GM04503 (cell line): ENCODE data around the gene CDT1.
"Not testable (repeated sequence)": the region's sequence is repeated elsewhere in the genome, so short reads cannot be mapped to it uniquely, and the experiment has no call there.

Experiments used
- DNase-seq: peaks from one replicate; pipeline ENCODE4 v3.0.0-alpha.2; 2012; ENCODE audit warnings: low read depth

Gene CDT1

DNA sequence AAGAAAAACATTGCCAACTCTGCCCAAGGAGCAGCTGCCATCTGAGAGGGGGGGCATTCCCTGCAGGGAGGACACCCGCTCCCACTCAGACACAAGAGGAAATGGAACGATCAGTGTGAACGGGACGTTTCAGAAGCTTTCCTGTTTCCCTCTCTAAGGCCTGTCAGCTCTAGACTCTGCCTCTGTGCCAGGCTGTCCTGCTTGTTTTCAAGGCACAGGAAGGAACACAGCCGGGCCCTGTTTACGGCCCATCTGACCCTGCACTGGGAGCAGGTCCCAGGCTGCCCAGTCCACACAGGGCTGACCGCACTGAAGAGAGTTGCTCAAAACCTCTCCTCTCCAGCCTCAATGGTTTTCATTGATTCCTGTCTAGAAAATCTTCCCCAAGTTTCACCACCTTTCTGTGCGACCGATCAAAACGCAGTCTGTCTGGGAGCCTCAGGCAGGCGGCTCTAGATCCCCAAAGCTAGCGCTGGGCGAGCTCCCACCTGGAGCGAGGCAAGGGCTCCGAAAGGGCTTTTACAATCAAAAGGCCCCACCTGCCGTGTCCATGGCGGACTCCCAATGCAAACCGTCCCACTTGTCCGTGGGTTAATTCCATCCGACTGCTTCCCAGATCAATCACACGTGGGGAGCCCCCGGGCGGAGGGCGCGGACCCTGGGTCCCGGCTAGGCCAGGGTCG, 20.1 kb upstream of the CDT1 start:
- no peak for DNase-seq

GRCh38 chr16:88784074-88784855, 19.3 kb upstream of the CDT1 start:
- DNase-seq, result no peak

GRCh38 chr16:88784856-88785105, 18.8 kb upstream of the CDT1 start:
- DNase-seq, result no peak

DNA sequence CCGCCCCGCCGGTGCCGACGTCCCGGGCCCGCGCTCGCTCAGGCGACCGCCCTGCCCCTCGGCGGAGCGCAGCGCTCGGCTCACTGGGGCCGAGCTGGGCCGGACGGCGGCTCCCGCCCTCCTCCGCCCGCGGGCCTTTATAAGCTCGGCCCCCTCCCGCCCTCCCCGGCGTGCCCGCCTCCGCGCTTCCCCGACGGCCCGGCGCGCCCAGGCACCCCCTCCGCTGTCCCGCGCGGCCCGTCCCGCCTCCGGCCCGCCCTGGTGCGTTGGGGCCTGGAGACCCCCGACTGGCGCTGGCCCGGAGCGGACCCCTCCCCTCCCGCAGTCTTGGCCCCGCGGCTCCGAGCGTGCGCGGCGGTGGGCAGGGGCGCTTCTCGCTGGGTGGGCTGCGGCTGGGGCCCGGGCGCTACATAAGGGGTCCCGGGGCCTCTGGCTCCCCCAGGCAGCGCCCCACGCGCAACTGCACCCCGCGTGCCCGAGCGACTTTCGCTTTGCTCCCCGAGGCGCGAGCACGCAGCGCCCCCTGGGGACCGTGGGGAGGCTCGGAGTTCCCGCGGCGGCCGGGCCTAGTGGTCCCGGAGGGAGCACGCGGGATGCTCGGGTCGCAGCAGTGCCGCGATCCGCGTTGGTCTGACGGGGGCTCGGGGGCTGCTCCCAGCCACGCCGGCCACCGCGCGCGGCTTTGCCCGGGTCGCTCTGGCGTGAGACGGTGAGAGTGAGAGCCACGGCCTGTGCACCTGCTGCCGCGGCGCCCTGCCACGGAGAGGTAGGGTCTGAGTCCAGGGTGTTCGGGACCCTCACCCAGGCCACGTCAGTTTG, 18.3 kb upstream of the CDT1 start, which contains the start of gene PIEZO1:
Gene PIEZO1 (minus strand): TSS at position 115 of the 819 bp plus-strand sequence. CDS start 256 bp downstream, outside the sequence.
- no peak for DNase-seq

- DNase-seq, result no peak
Observed at GRCh38 chr16:88787579-88788314, 15.8 kb upstream of the CDT1 start.

- not testable (repeated sequence) for DNase-seq
Observed at GRCh38 chr16:88788749-88789148, 14.8 kb upstream of the CDT1 start.

DNA sequence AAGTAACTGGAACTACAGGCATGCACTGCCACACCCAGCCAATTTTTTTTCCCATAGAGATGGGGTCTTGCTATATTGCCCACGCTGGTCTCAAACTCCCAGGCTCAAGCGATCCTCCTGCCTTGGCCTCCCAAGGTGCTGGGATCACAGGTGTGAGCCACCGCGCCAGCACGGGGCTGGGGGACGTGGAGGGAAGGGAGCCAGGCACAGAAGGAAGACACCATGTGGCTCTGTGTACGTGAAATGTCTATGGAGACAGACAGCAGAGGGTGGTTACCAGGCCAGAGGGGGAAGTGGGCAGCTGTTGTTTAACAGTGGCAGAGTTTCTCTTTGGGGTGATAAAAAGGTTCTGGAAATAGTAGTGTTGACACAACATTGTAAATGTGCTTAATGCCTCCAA, 14.0 kb upstream of the CDT1 start:
- no peak for DNase-seq

DNA sequence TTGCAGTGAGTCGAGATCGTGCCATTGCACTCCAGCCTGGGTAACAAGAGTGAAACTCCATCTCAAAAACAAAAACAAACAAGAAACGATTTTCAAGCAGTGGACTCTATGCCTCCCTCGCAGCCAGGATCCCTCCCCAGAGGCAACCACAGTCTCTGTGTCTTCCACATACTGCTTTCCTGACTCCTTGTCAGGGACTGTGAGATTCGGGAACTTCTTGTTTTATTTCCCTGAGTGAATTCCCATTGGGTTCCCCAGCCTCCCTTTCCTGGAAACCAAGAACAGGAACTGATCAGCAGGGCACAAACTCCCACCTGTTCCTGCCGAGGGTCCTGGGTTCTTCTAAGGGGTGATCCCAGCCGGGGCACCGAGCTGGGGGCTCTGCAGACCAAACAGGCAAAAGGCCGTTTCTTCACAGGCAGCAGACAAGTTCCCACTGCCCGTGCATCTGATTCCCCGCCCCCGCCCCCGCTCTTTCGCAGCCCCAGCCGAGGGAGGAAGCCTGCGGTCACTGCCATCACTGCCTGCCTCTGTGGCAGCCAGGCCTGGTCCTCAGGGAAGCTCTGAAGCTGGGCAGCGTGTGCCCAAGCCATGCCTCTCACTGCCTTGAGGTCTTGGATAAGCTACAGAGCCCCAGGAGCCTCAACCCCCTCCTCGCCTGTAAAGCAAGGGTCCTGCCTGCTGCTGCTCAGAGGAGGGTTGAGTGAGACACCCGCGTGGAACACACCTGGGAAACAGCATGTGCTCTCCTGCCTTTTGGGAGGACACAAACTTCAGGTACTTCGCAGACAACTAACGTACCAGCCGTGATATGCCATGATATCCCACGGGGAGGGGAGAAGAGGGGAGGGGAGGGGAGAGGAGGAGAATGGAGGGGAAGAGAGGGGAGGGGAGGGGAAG, 13.0 kb upstream of the CDT1 start:
- DNase-seq, result no peak

GRCh38 chr16:88792078-88792550, 11.5 kb upstream of the CDT1 start:
- no peak for DNase-seq

DNA sequence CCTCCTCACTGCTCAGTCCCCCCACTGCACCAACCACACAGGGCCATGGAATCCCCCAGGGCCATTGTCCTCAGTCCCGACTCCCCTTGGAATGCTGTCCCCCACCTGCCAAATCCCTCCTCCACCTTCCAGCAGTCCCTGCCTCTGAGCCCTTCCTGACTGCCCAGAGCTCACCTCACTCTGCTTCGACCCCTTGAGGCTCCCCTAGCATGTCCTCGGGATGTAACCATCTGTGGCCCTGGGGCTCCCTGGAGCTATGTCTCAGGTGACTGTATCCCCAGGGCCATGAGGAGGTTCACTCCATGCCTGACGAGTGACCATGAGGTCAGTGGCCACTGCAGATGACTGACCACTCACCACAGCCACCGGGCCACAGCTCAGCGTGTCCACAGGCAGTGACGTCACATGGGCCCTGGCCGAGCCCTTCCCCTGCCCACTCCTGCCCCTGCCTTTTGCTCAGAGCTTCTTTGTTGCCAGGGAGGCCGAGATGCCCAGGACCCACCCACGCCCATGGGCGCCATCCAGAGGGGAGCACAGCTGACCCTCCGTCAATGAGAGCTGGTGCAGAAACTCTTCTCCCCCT, 10.8 kb upstream of the CDT1 start:
- no peak for DNase-seq

GRCh38 chr16:88793251-88793954, 10.2 kb upstream of the CDT1 start:
- no peak for DNase-seq

DNA sequence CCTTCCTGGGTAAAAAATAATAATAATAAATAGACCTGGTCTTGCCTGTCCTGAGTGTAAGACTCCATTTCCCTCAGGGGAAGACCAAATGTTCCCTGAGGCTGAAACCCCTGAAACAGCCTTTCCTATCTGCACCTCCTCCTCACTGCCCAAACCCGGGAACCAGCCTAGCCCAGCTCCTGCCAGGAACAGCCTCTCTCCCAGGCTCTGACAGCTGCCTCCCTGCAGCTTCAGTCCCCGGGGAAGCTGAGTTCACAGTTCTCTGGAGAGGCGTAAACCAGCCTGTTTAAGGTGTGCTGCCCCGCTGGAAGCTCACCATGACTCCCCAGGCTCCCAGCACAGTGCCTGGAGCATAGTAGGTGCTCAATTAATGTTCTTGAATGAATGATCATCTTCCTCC, 7.3 kb upstream of the CDT1 start:
- DNase-seq, result no peak

DNA sequence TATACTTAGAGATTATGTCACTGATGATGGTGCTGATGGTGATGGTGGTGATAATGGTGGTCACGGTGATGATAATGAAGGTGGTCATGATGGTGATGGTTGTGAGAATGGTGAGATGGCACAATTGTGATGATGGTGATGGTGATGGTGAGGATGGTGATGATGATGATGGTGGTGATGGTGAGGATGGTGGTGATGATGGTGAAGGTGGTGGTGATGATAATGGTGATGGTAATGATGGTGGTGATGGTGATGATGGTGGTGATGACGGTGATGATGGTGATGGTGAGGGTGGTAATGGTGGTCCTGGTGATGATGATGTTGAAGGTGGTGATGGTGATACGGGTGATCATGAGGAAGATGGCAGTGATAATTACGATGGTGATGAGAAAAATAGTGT, 5.5 kb upstream of the CDT1 start:
- no peak for DNase-seq

DNA sequence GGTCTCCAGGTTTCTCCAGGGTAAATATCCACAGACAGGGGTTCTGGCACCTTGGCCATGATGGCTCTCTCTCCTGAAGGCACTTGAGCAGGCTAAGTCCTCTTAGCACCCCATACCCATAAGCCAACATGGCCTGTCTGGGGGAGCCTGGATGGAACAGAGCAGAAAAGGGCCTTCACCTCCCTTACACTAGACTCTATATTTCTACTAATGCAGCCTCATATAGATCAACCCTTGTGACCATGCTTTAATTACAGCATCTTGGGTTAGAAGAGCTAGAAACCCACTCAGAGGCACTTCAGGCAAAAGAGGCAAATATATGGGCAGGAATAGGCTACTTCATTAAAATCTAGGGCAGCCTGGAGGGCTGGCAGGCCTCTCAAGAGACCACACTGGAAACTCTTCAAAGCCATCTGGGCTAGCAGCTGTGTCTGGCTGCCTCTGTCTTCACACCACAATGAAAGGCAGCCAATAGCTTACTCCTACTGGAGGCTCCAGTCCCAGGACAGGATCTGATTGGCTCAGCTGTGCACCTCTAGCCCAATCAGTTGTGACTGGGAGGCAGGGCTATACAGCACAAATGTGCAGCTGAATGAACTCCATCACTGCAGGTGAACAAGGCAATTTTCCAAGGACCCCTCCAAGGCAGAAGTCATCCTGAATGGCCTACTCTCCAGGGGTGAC, 4.7 kb upstream of the CDT1 start:
- DNase-seq, result no peak

DNA sequence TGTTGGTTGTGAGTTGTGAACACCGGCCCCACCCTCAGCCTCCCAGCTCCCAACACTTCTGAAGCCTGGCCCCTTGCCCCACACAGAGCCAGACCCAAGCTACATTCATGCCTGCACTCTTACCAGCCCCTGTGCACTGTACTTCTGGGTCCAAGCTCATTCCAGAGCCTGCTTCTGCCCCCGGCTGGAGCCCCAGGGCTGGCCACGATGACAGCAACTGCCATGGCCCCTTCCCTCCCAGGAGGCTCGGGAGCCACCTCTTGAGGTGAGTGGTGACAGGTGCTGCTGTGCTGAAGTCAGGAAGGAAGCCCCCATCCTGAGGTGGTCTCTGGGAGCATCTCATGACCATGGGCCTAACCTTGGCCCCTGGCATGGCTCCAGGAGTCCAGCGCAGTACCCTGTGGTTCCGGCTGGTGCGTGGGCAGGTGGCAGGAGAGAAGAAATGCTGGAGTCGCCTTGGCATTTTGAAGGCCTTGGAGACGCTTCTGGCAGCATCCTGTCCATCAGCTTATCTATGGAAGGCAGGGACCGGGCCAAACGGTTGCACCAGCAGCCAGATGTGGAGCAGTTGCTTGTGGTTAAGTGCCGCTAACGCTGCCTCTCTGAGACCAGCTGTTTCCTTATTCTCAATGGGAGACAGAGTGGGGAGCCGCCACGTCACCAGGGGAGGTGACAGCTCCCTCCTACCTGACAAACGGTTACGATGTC, 3.9 kb upstream of the CDT1 start:
- no peak for DNase-seq

GRCh38 chr16:88800277-88800592, 3.4 kb upstream of the CDT1 start:
- DNase-seq, result no peak

DNA sequence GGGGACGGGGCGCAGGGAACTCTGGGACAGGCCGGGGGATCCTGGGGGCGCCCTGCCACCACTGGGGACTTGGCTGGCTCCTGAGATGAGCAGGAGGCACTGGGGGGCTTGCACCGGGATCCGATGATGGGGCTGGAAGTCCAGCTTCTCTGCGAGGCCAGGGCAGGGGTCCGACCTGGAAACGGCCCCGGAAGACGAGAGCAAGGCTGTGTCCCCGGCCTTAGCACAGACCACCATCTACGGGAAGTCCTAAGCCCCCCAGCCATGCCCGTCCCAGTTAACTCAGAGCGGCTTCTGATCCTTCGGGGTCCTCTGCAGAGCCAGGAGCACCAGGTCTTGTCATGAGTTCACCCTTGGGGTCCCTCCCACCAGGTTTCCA, 573 bp downstream of the CDT1 start:
- DNase-seq, result no peak

GRCh38 chr16:88804552-88805339, 1.2 kb downstream of the CDT1 start:
- DNase-seq, result no peak
